Activated B cell treated with CpG ODN at 0.5 μM for 24 hours (primary cell): ENCODE data around the gene ECI1. TPM values are rescaled to one million over a fixed set of nuclear protein-coding genes. Genes with fewer than 3 reads are reported as not detected.

ENCODE experiments used
- ATAC-seq: fragments of 200-7000 bp; cut with Tn5 transposase; one replicate; pipeline ENCODE4 v1.10.0; 2021; ENCODE audit warnings: low read depth, mild to moderate bottlenecking, moderate library complexity
- CTCF ChIA-PET: fragments of 350-600 bp; sonication (Branson Sonifier 250); formaldehyde crosslinking; loops from one replicate; lab custom pipeline; 2021; ENCODE audit warnings: antibody characterized with exemption; lab: Charles Lee
- POLR2A ChIA-PET: fragments of 350-600 bp; sonication (Branson Sonifier 250); formaldehyde crosslinking; loops from one replicate; lab custom pipeline; 2021; ENCODE audit warnings: antibody characterized with exemption; lab: Charles Lee
- DNase-seq: peaks from one replicate; pipeline ENCODE4 v3.0.0; 2022
- H3K27ac Mint-ChIP-seq: one replicate; pipeline ENCODE4 v1.8.0; 2020; ENCODE audit warnings: mixed read lengths
- H3K27me3 Mint-ChIP-seq: one replicate; pipeline ENCODE4 v1.8.0; 2021; ENCODE audit warnings: mixed read lengths
- H3K36me3 Mint-ChIP-seq: one replicate; pipeline ENCODE4 v1.8.0; 2021; ENCODE audit warnings: low read depth, mixed read lengths
- H3K4me1 Mint-ChIP-seq: one replicate; pipeline ENCODE4 v1.8.0; 2021; ENCODE audit warnings: mixed read lengths
- H3K4me3 Mint-ChIP-seq: one replicate; pipeline ENCODE4 v1.8.0; 2020; ENCODE audit warnings: mild to moderate bottlenecking, mixed read lengths
- H3K9me3 Mint-ChIP-seq: one replicate; pipeline ENCODE4 v1.8.0; 2020; ENCODE audit warnings: mixed read lengths
- intact Hi-C: fragments of 100-400 bp; cut with micrococcal nuclease; formaldehyde crosslinking; loops from one replicate; pipeline ENCODE4 v1.15.1; 2024
- total RNA-seq: library from RNA; stranded (reverse); gene quantifications from 2 replicates; pipeline ENCODE4 v1.2.3, GENCODE V29; 2022
- TF ChIP-seq, protein P1 (sequence below): fragments of 200-600 bp; IDR thresholded peaks from one replicate; pipeline ENCODE4 v1.8.0; 2022; ENCODE audit warnings: antibody characterized with exemption, mild to moderate bottlenecking

The ECI1 gene
- total RNA-seq, 1 donor from 2014 or later: 38.1 TPM

DNA sequence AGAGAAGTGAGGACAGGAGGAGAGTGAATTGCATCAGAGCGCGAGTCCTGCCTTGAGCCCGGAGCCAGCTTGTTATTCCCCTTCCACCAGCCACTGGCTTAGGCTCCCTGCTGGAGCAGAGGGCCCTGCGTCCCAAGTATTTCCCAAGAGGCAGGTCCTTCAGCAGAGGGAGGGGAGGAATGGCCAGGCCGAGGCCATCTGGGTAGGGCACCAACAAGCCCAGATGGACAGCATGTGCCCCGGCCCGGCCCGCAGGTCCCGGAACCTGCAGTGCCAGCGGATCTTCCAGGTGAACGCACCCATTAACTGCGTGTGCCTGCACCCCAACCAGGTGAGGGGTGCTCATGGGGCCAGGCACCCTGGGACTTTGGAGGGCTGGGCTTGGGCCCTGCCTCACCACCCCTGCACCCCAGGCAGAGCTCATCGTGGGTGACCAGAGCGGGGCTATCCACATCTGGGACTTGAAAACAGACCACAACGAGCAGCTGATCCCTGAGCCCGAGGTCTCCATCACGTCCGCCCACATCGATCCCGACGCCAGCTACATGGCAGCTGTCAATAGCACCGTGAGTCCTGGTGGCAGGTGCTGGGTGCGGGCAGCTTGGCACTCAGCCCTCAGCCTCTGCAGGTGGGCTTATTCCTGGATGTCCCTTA lies 44.5 kb downstream of the ECI1 start:
- DNase-seq (no peak), ATAC-seq (no peak)
- Mint-ChIP-seq H3K9me3 (no peaks in the 10 kb centered on the region), H3K4me3 (peak overlapping the region; percentile 32), H3K27ac (no peak overlapping the region), H3K4me1 (peaks cover 19% of the 10 kb centered on the region), H3K27me3 (no peaks in the 10 kb centered on the region), H3K36me3 (peaks cover 27% of the 10 kb centered on the region)
- ChIA-PET POLR2A (interaction anchor here (1.4 to 5.8 kb wide), 3 partner anchors 8 to 215 kb away, joined by 5 to 62 read pairs (median 38); partner anchors contain the start of genes PGP and TRAF7), CTCF (no interaction called here)
- TF ChIP-seq, protein P1, sequence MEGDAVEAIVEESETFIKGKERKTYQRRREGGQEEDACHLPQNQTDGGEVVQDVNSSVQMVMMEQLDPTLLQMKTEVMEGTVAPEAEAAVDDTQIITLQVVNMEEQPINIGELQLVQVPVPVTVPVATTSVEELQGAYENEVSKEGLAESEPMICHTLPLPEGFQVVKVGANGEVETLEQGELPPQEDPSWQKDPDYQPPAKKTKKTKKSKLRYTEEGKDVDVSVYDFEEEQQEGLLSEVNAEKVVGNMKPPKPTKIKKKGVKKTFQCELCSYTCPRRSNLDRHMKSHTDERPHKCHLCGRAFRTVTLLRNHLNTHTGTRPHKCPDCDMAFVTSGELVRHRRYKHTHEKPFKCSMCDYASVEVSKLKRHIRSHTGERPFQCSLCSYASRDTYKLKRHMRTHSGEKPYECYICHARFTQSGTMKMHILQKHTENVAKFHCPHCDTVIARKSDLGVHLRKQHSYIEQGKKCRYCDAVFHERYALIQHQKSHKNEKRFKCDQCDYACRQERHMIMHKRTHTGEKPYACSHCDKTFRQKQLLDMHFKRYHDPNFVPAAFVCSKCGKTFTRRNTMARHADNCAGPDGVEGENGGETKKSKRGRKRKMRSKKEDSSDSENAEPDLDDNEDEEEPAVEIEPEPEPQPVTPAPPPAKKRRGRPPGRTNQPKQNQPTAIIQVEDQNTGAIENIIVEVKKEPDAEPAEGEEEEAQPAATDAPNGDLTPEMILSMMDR: no peak
- intact Hi-C loops: loop anchor here (5.0 kb wide), 1 partner anchor 200 kb away; the partner anchor contains the start of gene ZNF598

DNA sequence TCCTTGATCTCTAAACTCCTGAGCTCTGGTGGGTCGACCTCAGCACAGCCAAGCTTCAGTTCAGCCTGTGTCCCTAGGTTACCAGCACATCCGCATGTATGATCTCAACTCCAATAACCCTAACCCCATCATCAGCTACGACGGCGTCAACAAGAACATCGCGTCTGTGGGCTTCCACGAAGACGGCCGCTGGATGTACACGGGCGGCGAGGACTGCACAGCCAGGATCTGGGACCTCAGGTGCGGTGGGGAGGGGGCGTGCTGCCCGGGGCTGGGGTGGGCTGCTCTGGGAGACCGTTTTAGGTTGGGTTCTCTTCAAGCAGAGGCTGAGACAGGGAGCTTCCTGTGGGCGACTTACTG lies 45.0 kb downstream of the ECI1 start:
- DNase-seq (no peak), ATAC-seq (no peak)
- ChIA-PET CTCF (no interaction called here), POLR2A (interaction anchor here (1.0 to 5.8 kb wide), 6 partner anchors 9 to 214 kb away, joined by 4 to 62 read pairs (median 7); partner anchors contain the start of genes ECI1, NPW, NTHL1 and PGP)
- Mint-ChIP-seq H3K9me3 (no peaks in the 10 kb centered on the region), H3K4me3 (peak overlapping the region; percentile 79), H3K36me3 (peaks cover 27% of the 10 kb centered on the region), H3K4me1 (peaks cover 19% of the 10 kb centered on the region), H3K27me3 (no peaks in the 10 kb centered on the region), H3K27ac (peak overlapping the region; percentile 37)
- intact Hi-C loops: loop anchor here (5.0 kb wide), 1 partner anchor 199 kb away; the partner anchor contains the start of gene ZNF598
- TF ChIP-seq, protein P1: no peak

DNA sequence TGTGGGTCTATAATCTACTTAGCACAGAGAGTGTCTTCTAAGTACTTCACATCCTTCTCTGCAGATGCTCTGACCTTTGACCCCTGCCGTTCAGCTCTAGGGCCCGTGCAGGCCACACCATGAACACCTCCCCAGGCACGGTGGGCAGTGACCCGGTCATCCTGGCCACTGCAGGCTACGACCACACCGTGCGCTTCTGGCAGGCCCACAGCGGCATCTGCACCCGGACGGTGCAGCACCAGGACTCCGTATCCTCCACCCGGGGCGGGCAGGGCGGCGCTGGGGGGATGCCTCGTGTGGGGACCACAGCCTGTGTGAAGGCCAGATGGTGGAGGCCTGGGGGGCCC lies 45.4 kb downstream of the ECI1 start:
- POLR2A ChIA-PET: interaction anchor here (1.0 to 5.8 kb wide), 10 partner anchors 9 to 248 kb away, joined by 3 to 62 read pairs (median 4); partner anchors contain the start of genes ECI1, NPW, NTHL1 and PGP
- Mint-ChIP-seq H3K36me3 (peaks cover 27% of the 10 kb centered on the region), H3K4me3 (peak overlapping the region; percentile 79), H3K9me3 (no peaks in the 10 kb centered on the region), H3K27me3 (no peaks in the 10 kb centered on the region), H3K27ac (peak overlapping the region; percentile 63), H3K4me1 (peaks cover 19% of the 10 kb centered on the region)
- ATAC-seq: no peak
- TF ChIP-seq, protein P1: no peak
- no peak for DNase-seq
- CTCF ChIA-PET: interaction anchor here (1.0 kb wide), 1 partner anchor 46 kb away, joined by 3 read pairs; the partner anchor contains the start of gene ECI1
- intact Hi-C loops: loop anchor here (1.0 to 5.0 kb wide), 4 partner anchors 9 to 199 kb away; partner anchors contain the start of genes E4F1, NTHL1, TSC2 and ZNF598

DNA sequence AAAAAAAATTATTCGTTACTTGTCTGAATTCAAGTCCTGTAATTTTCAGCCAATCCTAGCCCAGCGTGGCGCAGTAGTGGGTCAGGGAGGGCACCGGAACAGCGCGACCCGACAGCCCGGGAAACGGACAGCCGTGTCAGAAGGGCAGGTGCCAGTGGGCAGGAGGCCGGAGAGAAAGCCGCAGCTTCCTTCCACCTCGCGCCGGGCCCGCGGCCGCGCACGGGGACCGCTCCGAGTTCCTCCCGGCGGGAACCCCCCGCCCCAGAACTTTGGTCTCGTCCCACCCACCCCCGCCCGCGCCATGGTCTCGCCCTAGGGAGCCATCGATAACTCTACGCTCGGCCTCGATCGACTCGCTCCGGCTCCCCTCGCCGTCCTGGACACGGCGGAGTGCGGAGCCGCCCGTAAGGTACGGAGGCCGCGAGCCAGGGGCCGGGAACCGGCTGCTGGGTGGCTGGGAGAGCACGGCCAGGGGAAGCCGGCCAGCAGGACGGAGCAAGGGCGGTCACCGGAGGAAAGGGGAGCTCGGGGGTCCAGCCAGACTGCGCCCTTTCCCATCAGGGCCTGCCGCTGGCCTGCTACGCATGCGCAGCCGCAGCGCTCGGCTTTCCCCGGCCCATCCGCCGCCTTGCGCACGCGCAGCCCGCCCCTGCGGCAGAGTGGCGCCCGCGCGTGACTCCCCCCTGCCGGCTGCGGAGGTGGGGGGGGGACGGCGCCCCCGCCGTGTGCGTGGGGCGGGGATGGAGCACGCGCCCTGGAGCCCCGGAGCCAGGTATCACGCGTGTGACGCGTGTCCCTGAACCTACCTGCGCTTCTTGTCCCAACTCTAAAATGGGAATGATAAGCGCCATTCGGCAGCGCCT lies 46.1 kb downstream of the ECI1 start, which contains the start of gene MLST8:
TSS of gene MLST8 (plus strand) at position 351 of the 863 bp plus-strand sequence. CDS start 632 bp downstream, outside the sequence.
- CTCF ChIA-PET: interaction anchor here (0.9 to 1.0 kb wide), 2 partner anchors 9 to 46 kb away, joined by 3 read pairs; partner anchors contain the start of genes CASKIN1 and ECI1

More for the DNA sequence above, 46.1 kb downstream of the ECI1 start, which contains the start of gene MLST8:
- DNase-seq: peak; percentile 99
- TF ChIP-seq, protein P1: no peak
- peak; percentile 90 for ATAC-seq
- Mint-ChIP-seq H3K36me3 (peaks cover 26% of the 10 kb centered on the region), H3K27ac (peak within 1 kb of the TSS; percentile 86), H3K4me1 (peaks cover 19% of the 10 kb centered on the region), H3K4me3 (peak within 1 kb of the TSS; percentile 84), H3K9me3 (no peaks in the 10 kb centered on the region), H3K27me3 (no peaks in the 10 kb centered on the region)
- intact Hi-C loops: loop anchor here (1.0 to 5.0 kb wide), 4 partner anchors 10 to 198 kb away; partner anchors contain the start of genes E4F1, NTHL1, TSC2 and ZNF598
- POLR2A ChIA-PET: interaction anchor here (0.9 to 5.8 kb wide), 11 partner anchors 10 to 247 kb away, joined by 3 to 62 read pairs (median 4); partner anchors contain the start of genes ECI1, NPW, NTHL1 and PGP
